H1 (cell line): ENCODE measurements around the gene ZNF709. TPM values are rescaled to one million over a fixed set of nuclear protein-coding genes. Genes with fewer than 3 reads are reported as not detected.

Experiments
- BRCA1 ChIP-seq: IDR thresholded peaks from 2 replicates; pipeline ENCODE4 v1.6.1; 2012; ENCODE audit warnings: low read depth, low read length, improper control_type of control experiment
- CEBPB ChIP-seq: IDR thresholded peaks from 2 replicates; pipeline ENCODE4 v1.6.1; 2012; ENCODE audit warnings: low read depth, low read length
- EP300 ChIP-seq, 2 experiments: IDR thresholded peaks; 1 replicate in 1 of 2; 2 replicates in 1 of 2; pipeline ENCODE4 v1.6.1; 2011 to 2012; ENCODE audit warnings: low read depth in 2 of 2, low read length in 2 of 2, mild to moderate bottlenecking in 2 of 2, borderline replicate concordance in 1 of 2, inconsistent platforms in 1 of 2, moderate library complexity in 1 of 2
- polyA plus RNA-seq, 7 experiments: library from polyadenylated mRNA; depleted of rRNA in 3 of 7; stranded (reverse) in 5 of 7; unstranded in 2 of 7; fragments of >200 nt in 5 of 7; fragments of 200-250 nt in 2 of 7; gene quantifications; 1 replicate in 5 of 7; 2 replicates in 1 of 7; 4 replicates in 1 of 7; pipeline versions ENCODE4 v1.2.1 to v1.2.3, GENCODE V29; 2011 to 2013; ENCODE audit warnings: missing spikeins in 2 of 7, mixed read lengths in 2 of 7
- total RNA-seq: library from RNA; stranded (reverse); fragmentation: NEBNext Ultra II Directional; extraction: Animal tissue kit (Norgen Biotek cat#: 25700); gene quantifications from 2 replicates; pipeline ENCODE4 v1.2.1, GENCODE V29; 2021
- TF ChIP-seq, protein P1 (sequence below), 3 experiments: IDR thresholded peaks; 1 replicate in 2 of 3; 2 replicates in 1 of 3; pipeline versions ENCODE4 v1.5.1 to v1.6.1; 2011; ENCODE audit warnings: low read length in 3 of 3, mild to moderate bottlenecking in 3 of 3, inconsistent platforms in 2 of 3, low read depth in 1 of 3, moderate library complexity in 1 of 3; ENCODE audit not compliant: insufficient read depth in 1 of 3; ENCODE audit errors: control extremely low read depth in 1 of 3

Gene ZNF709
- total and polyA plus RNA-seq, 2 of the 8 experiments (the other 6 are each of a cell fraction or from before 2014, with no cell fraction given), result 1.3 to 2.2 TPM

DNA sequence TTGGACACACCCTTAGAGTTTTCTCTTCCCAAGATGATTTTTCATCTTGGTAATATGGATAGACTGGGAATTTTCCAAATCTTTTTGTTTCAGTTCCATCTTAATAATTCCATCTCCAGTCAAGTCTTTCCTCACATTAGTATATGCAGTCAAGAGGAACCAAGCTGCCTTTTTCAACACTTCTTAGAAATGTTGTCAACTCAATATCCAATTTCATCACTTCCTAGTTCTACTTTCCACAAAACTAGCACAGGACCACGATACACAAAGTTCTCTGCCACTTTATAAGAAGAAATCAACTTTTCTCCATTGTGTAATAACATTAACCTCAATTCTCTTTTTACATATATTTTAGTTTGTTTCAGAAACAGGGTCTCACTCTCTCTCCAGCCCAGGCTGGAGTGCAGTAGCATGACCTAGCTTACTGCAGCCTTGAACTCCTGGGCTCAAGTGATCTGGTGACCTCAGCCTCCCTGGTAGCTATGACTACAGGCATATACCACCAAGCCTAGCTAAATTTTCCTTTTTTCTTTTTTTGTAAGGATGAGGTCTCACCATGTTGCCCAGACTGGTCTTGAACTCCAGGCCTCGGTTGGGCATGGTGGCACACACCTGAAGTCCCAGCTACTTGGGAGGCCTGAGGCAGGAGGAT is 59.3 kb downstream of the ZNF709 start (continued):
- TF ChIP-seq, protein P1, sequence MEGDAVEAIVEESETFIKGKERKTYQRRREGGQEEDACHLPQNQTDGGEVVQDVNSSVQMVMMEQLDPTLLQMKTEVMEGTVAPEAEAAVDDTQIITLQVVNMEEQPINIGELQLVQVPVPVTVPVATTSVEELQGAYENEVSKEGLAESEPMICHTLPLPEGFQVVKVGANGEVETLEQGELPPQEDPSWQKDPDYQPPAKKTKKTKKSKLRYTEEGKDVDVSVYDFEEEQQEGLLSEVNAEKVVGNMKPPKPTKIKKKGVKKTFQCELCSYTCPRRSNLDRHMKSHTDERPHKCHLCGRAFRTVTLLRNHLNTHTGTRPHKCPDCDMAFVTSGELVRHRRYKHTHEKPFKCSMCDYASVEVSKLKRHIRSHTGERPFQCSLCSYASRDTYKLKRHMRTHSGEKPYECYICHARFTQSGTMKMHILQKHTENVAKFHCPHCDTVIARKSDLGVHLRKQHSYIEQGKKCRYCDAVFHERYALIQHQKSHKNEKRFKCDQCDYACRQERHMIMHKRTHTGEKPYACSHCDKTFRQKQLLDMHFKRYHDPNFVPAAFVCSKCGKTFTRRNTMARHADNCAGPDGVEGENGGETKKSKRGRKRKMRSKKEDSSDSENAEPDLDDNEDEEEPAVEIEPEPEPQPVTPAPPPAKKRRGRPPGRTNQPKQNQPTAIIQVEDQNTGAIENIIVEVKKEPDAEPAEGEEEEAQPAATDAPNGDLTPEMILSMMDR (IDR thresholded peaks at IDR 0.05; ENCODE audit: control extremely low read depth in 1 of 3, insufficient read depth in 1 of 3, low read depth in 1 of 3, low read length in 3 of 3), result no peak
- TF ChIP-seq CEBPB (no peak), BRCA1 (no peak), EP300 (IDR thresholded peaks at IDR 0.05; ENCODE audit: borderline replicate concordance in 1 of 2, low read depth in 2 of 2, low read length in 2 of 2) (no peak)
